Skin of body (tissue), 2 donors: ENCODE measurements around the gene GLIPR2. TPM values are rescaled to one million over a fixed set of nuclear protein-coding genes. Genes with fewer than 3 reads are reported as not detected.
"Not testable (repeated sequence)": the region's sequence is repeated elsewhere in the genome, so short reads cannot be mapped to it uniquely, and the experiment has no call there.

ENCODE experiments used
- DNase-seq: peaks from one replicate; lab custom pipeline; 2025; lab: John Stamatoyannopoulos, UW
- total RNA-seq: library from RNA; depleted of rRNA; stranded (reverse); fragments of >200 nt; gene quantifications from one replicate; pipeline ENCODE4 v1.2.3, GENCODE V29; 2014

Gene GLIPR2
- 28.6 TPM for total RNA-seq

GRCh38 chr9:36136272-36136893 is at the start of gene GLIPR2:
Gene GLIPR2, plus strand, starts transcription at chr9:36136733. Its CDS starts 46 bp downstream, at chr9:36136779.
- peak; percentile 31 for DNase-seq

- DNase-seq, result not testable (repeated sequence)
Measured at GRCh38 chr9:36087054-36087453, 49.5 kb upstream of the GLIPR2 start.

- DNase-seq, result no peak
Measured at GRCh38 chr9:36088020-36088419, 48.5 kb upstream of the GLIPR2 start.

GRCh38 chr9:36091026-36091953 is 45.2 kb upstream of the GLIPR2 start:
- peak; percentile 53 for DNase-seq

- no peak for DNase-seq
Measured at GRCh38 chr9:36092014-36092413, 44.5 kb upstream of the GLIPR2 start.

- no peak for DNase-seq
Measured at GRCh38 chr9:36092509-36093215, 43.9 kb upstream of the GLIPR2 start.

GRCh38 chr9:36093384-36093783 is 43.1 kb upstream of the GLIPR2 start:
- no peak for DNase-seq

GRCh38 chr9:36099718-36100117 is 36.8 kb upstream of the GLIPR2 start:
- DNase-seq, result no peak

GRCh38 chr9:36100532-36100931 is 36.0 kb upstream of the GLIPR2 start:
- peak; percentile 7 for DNase-seq

GRCh38 chr9:36101916-36102741 is 34.4 kb upstream of the GLIPR2 start:
- DNase-seq, result no peak

GRCh38 chr9:36102742-36103495 is 33.6 kb upstream of the GLIPR2 start:
- DNase-seq, result peak; percentile 68

GRCh38 chr9:36109071-36109470 is 27.5 kb upstream of the GLIPR2 start:
- DNase-seq, result no peak

- no peak for DNase-seq
Measured at GRCh38 chr9:36110434-36110833, 26.1 kb upstream of the GLIPR2 start.

GRCh38 chr9:36112516-36112915 is 24.0 kb upstream of the GLIPR2 start:
- no peak for DNase-seq

- no peak for DNase-seq
Measured at GRCh38 chr9:36113999-36114398, 22.5 kb upstream of the GLIPR2 start.

GRCh38 chr9:36116593-36116992 is 19.9 kb upstream of the GLIPR2 start:
- no peak for DNase-seq

GRCh38 chr9:36118201-36118600 is 18.3 kb upstream of the GLIPR2 start:
- DNase-seq, result no peak

- DNase-seq, result no peak
Measured at GRCh38 chr9:36118706-36119105, 17.8 kb upstream of the GLIPR2 start.

GRCh38 chr9:36119476-36119875 is 17.1 kb upstream of the GLIPR2 start:
- no peak for DNase-seq

GRCh38 chr9:36120705-36121104 is 15.8 kb upstream of the GLIPR2 start:
- DNase-seq, result no peak
